RWPE2 (cell line): ENCODE results near the gene STK39.

Source experiments
- ATAC-seq: fragments of 200-7000 bp; cut with Tn5 transposase; 3 replicates; pipeline ENCODE4 v1.9.1; 2021; ENCODE audit warnings: low read depth
- DNase-seq: peaks from one replicate; pipeline ENCODE4 v3.0.0-alpha.2; 2020; ENCODE audit warnings: low spot score
- H3K27ac ChIP-seq: fragments of 450-650 bp; 2 replicates; pipeline ENCODE4 v1.5.1; 2017; ENCODE audit warnings: mild to moderate bottlenecking; ENCODE audit not compliant: poor library complexity, severe bottlenecking
- H3K27me3 ChIP-seq: fragments of 250-450 bp; sonication (Bioruptor Pico); 2 replicates; pipeline ENCODE4 v1.5.1; 2021; ENCODE audit warnings: mild to moderate bottlenecking, moderate library complexity; ENCODE audit not compliant: insufficient read depth, poor library complexity, severe bottlenecking
- H3K36me3 ChIP-seq: fragments of 250-450 bp; sonication (Bioruptor Pico); 2 replicates; pipeline ENCODE4 v1.5.1; 2020; ENCODE audit warnings: low read depth, mild to moderate bottlenecking, moderate library complexity
- H3K4me1 ChIP-seq: fragments of 250-450 bp; sonication (Bioruptor Pico); 2 replicates; pipeline ENCODE4 v1.5.1; 2021; ENCODE audit warnings: mild to moderate bottlenecking, moderate library complexity; ENCODE audit not compliant: insufficient read depth, poor library complexity, severe bottlenecking
- H3K4me3 ChIP-seq: fragments of 250-450 bp; sonication (Bioruptor Pico); 2 replicates; pipeline ENCODE4 v1.5.1; 2021; ENCODE audit warnings: mild to moderate bottlenecking, moderate library complexity; ENCODE audit not compliant: severe bottlenecking
- H3K9me3 ChIP-seq: fragments of 250-450 bp; sonication (Bioruptor Pico); 2 replicates; pipeline ENCODE4 v1.5.1; 2021; ENCODE audit warnings: mild to moderate bottlenecking, moderate library complexity; ENCODE audit not compliant: severe bottlenecking
- TF ChIP-seq, protein P1 (sequence below): fragments of 450-650 bp; IDR thresholded peaks from one replicate; pipeline ENCODE4 v1.5.1; 2017; ENCODE audit warnings: mild to moderate bottlenecking, moderate library complexity; ENCODE audit not compliant: poor library complexity, severe bottlenecking

STK39 gene

GRCh38 chr2:168243061-168243460, 4.3 kb downstream of the STK39 start:
- H3K4me3 ChIP-seq = no peak overlapping the region
- H3K4me1 ChIP-seq = peaks cover 26% of the 10 kb centered on the region
- DNase-seq (no peak), ATAC-seq (no peak)
- no peak overlapping the region for H3K27ac ChIP-seq
- H3K27me3 ChIP-seq = no peaks in the 10 kb centered on the region
- TF ChIP-seq, protein P1, sequence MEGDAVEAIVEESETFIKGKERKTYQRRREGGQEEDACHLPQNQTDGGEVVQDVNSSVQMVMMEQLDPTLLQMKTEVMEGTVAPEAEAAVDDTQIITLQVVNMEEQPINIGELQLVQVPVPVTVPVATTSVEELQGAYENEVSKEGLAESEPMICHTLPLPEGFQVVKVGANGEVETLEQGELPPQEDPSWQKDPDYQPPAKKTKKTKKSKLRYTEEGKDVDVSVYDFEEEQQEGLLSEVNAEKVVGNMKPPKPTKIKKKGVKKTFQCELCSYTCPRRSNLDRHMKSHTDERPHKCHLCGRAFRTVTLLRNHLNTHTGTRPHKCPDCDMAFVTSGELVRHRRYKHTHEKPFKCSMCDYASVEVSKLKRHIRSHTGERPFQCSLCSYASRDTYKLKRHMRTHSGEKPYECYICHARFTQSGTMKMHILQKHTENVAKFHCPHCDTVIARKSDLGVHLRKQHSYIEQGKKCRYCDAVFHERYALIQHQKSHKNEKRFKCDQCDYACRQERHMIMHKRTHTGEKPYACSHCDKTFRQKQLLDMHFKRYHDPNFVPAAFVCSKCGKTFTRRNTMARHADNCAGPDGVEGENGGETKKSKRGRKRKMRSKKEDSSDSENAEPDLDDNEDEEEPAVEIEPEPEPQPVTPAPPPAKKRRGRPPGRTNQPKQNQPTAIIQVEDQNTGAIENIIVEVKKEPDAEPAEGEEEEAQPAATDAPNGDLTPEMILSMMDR = no peak
- no peaks in the 10 kb centered on the region for H3K9me3 ChIP-seq
- peaks cover 8% of the 10 kb centered on the region for H3K36me3 ChIP-seq

- Histone ChIP-seq H3K4me1 (peaks cover 26% of the 10 kb centered on the region), H3K27ac (no peak overlapping the region)
- ATAC-seq = no peak
These were observed 5.6 kb downstream of the STK39 start for GRCh38 chr2:168241746-168242145.

GRCh38 chr2:168241208-168241607, 6.2 kb downstream of the STK39 start:
- Histone ChIP-seq H3K9me3 (no peaks in the 10 kb centered on the region), H3K4me3 (no peak overlapping the region), H3K27me3 (no peaks in the 10 kb centered on the region), H3K4me1 (peaks cover 26% of the 10 kb centered on the region), H3K36me3 (peaks cover 16% of the 10 kb centered on the region), H3K27ac (no peak overlapping the region)
- TF ChIP-seq, protein P1 = no peak
- no peak for DNase-seq
- ATAC-seq = no peak

More at GRCh38 chr2:168241746-168242145, 5.6 kb downstream of the STK39 start:
- no peak for DNase-seq
- TF ChIP-seq, protein P1 = no peak
- no peak overlapping the region for H3K4me3 ChIP-seq
- H3K9me3 ChIP-seq = no peaks in the 10 kb centered on the region
- H3K36me3 ChIP-seq = peaks cover 16% of the 10 kb centered on the region
- no peaks in the 10 kb centered on the region for H3K27me3 ChIP-seq

GRCh38 chr2:168239281-168239680, 8.1 kb downstream of the STK39 start:
- TF ChIP-seq, protein P1 = no peak
- ATAC-seq = no peak
- Histone ChIP-seq H3K27ac (no peak overlapping the region), H3K36me3 (0 out of 2 replicates have a peak, but pooled peaks cover 11% of the 10 kb centered on the region), H3K9me3 (no peaks in the 10 kb centered on the region), H3K4me1 (peaks cover 9% of the 10 kb centered on the region), H3K4me3 (no peak overlapping the region), H3K27me3 (no peaks in the 10 kb centered on the region)
- DNase-seq = no peak

- no peaks in the 10 kb centered on the region for H3K4me1 ChIP-seq
- DNase-seq (no peak), ATAC-seq (no peak)
These were observed 9.7 kb downstream of the STK39 start for GRCh38 chr2:168237741-168238140.

More at GRCh38 chr2:168237741-168238140, 9.7 kb downstream of the STK39 start:
- TF ChIP-seq, protein P1 = no peak
- Histone ChIP-seq H3K9me3 (no peaks in the 10 kb centered on the region), H3K4me3 (no peak overlapping the region), H3K36me3 (0 out of 2 replicates have a peak, but pooled peaks cover 11% of the 10 kb centered on the region), H3K27ac (no peak overlapping the region), H3K27me3 (no peaks in the 10 kb centered on the region)
